ENCODE measurements around the gene ACP1.
"Not testable (repeated sequence)": the region's sequence is repeated elsewhere in the genome, so short reads cannot be mapped to it uniquely, and the experiment has no call there.

The ACP1 gene

GRCh38 chr2:314561-315336 is 50.0 kb downstream of the ACP1 start:
- no peak for DNase-seq

DNA sequence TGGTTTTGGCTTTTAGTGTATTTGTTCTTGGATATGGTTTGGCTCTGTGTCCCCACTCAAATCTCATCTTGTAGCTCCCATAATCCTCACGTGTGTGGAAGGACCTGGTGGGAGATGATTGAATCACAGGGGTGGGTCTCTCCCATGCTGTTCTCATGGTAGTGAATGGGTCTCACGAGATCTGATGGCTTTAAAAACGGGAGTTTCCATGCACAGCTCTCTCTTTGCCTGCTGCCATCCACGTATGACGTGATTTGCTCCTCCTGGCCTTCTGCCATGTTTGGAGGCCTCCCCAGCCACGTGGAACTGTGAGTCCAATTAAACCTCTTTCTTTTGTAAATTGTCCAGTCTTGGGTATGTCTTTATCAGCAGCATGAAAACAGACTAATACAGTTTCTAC is 51.2 kb downstream of the ACP1 start:
- not testable (repeated sequence) for DNase-seq

DNA sequence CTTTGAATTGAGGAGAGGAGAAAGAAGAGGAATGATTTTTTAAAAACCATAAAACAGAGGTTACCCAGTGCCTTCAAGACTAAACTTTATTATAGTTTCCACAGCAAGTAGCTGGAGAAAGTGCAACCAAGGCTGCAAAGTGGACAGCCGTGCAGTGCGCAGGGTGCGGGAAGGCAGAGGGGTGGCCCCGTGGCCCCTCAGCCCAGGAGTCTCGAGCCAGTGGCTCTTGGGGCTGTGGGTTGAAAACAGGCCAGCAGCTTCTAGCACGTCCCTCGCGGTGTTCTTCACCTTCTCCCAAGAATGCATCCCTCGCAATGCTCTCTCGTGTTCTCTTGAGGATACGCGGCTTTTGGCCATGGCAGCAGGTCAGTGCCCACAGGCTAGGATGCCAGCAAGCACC is 51.6 kb downstream of the ACP1 start:
- DNase-seq = no peak

GRCh38 chr2:317501-318424 is 53.0 kb downstream of the ACP1 start:
- no peak for DNase-seq

GRCh38 chr2:319059-319600 is 54.4 kb downstream of the ACP1 start:
- no peak for DNase-seq

GRCh38 chr2:320561-320960 is 55.8 kb downstream of the ACP1 start:
- no peak for DNase-seq

GRCh38 chr2:322326-322725 is 57.6 kb downstream of the ACP1 start:
- no peak for DNase-seq

GRCh38 chr2:323035-323434 is 58.3 kb downstream of the ACP1 start:
- no peak for DNase-seq

Measured in SHP77 (cell line).